ENCODE measurements around the gene DYSF.

Gene DYSF

GRCh38 chr2:71671203-71671854 is 218.0 kb downstream of the DYSF start:
- no peaks in the 10 kb centered on the region for H3K27me3 ChIP-seq
- H3K36me3 ChIP-seq, result peaks cover 0 to 79% (median 13%) of the 10 kb centered on the region in 11 experiments; a peak in 14 of 22 replicates
- H3K4me1 ChIP-seq, result peaks cover 0 to 17% (median 7%) of the 10 kb centered on the region in 10 experiments; a peak in 8 of 20 replicates
- H4K20me1 ChIP-seq, result peaks cover 0 to 6% (median 0%) of the 10 kb centered on the region in 11 experiments; a peak in 3 of 22 replicates
- H3K9ac ChIP-seq, result peak overlapping the region in 1 of 11 experiments; percentile 29; a peak in 2 of 22 replicates
- TF ChIP-seq Cebpa-rat (IDR thresholded peaks at IDR 0.05), result no peak
- H3K9me3 ChIP-seq (replicated peaks in 1 of 11), result no peaks in the 10 kb centered on the region
- H3K4me2 ChIP-seq, result peak overlapping the region in 6 of 11 experiments; percentile 3 to 50 (median 46); a peak in 9 of 22 replicates
- no peak overlapping the region for H3K4me3 ChIP-seq
- H3K27ac ChIP-seq, result 0 out of 22 replicates have a peak overlapping the region, but pooled peaks of 1 of the 11 experiments have one; percentile 13

DNA sequence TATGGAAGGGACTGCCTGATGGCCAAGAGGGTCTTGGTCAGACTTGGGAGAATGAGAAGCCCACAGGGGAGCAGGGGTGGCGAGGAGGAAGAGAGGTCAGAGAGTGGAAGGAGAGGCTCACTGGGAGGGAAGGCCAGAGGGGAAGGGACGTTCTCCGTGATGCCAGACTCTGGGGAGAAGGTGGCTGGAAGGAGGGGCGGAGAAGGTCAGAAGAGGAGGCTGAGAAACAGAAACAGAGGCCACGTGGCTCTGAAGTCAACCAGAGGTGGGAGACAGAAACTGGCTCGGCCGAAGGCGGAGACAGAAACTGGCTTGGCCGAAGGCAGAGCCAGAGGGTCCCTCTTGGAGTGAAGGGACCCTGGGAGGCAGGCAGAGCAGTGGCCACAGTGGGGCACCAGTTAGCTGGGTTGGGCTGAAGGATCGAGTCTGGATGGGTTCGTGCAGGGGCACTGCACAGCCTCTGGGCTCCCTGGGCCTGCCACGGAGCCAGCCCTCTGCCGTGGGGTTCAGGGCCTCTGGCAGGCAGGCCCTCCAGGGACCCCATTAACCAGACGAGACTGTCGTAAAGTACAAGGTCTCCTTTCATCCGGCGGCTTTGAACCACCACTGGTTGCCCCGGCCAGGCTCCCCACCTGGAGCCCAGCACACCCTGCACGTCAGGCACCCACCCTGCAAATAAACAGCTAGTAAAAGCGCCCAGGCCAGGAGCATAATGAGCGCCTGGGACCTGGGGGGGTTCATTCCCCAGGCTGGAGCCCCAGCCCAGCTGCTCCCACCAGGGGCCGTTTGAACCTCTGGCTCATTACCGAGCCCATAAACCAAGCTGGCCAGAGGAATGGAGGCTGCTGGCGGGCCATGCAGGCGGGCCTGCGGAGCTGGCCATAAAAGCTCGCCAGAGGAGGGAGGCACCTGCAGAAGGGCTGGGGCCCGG is 218.8 kb downstream of the DYSF start:
- peaks cover 0 to 6% (median 0%) of the 10 kb centered on the region in 11 experiments; a peak in 3 of 22 replicates for H4K20me1 ChIP-seq
- peaks cover 0 to 17% (median 7%) of the 10 kb centered on the region in 10 experiments; a peak in 8 of 20 replicates for H3K4me1 ChIP-seq
- H3K4me3 ChIP-seq, result no peak overlapping the region
- H3K4me2 ChIP-seq, result peak overlapping the region in 6 of 11 experiments; percentile 3 to 50 (median 46); a peak in 8 of 22 replicates
- H3K27ac ChIP-seq, result 0 out of 22 replicates have a peak overlapping the region, but pooled peaks of 1 of the 11 experiments have one; percentile 13
- H3K36me3 ChIP-seq, result peaks cover 0 to 71% (median 13%) of the 10 kb centered on the region in 11 experiments; a peak in 14 of 22 replicates
- no peak for TF ChIP-seq Cebpa-rat (IDR thresholded peaks at IDR 0.05)
- no peaks in the 10 kb centered on the region for H3K9me3 ChIP-seq (replicated peaks in 1 of 11)
- H3K27me3 ChIP-seq, result no peaks in the 10 kb centered on the region
- H3K9ac ChIP-seq, result peak overlapping the region in 2 of 11 experiments; percentile 23 to 29; a peak in 1 of 22 replicates

DNA sequence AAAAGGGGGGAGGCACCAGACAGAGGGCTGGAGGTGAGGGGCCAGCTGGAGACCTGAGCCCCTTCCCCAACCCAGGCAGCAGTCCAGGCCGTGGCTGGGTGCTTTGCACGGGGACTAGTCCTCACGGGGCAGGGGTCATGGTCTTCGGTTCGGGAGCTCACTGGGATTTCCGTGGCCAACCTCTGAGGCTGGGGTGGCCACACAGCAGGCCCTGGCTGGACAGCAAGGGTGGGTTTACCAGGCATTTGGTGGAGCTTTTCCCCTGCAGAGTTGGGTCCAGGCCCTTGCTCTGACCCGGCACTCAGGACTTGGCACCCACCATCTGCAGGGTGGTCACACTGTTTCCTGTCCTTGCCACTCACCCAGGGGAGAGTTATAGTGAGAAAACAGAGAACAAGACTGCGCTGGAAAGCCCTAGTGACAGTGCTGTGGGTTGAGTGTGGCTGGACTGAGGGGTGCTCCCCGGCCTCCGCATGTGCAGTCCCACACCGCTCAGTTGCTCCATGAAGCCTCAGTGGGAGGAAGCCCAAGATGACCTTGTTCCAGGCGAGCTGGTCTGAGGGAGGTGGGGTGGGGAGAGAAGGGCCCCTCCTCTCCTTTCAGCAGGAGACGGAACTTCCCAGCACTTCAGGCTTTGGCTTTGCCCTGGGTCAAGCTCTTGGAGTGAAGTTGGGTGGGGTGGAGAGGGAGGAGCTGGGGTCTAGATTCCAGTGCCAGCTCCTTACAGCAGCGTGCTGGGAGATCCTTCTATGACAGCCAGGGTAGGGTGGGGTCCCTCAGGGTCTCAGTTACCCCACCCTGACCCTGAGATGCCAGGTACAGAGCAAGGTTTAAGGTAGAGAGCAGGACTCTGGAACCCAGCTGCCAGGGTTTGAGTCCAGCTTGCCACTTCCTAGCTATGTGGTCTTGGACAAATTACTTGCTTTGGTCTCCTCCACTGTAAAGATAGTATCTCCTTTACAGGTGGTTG is 219.8 kb downstream of the DYSF start:
- Histone ChIP-seq H3K4me1 (peaks cover 0 to 17% (median 7%) of the 10 kb centered on the region in 10 experiments; a peak in 8 of 20 replicates), H4K20me1 (peaks cover 0 to 3% (median 0%) of the 10 kb centered on the region in 11 experiments; a peak in 3 of 22 replicates), H3K36me3 (peaks cover 0 to 61% (median 13%) of the 10 kb centered on the region in 11 experiments; a peak in 14 of 22 replicates), H3K4me3 (no peak overlapping the region), H3K27me3 (no peaks in the 10 kb centered on the region), H3K27ac (no peak overlapping the region), H3K9ac (no peak overlapping the region), H3K9me3 (replicated peaks in 1 of 11) (no peaks in the 10 kb centered on the region), H3K4me2 (no peak overlapping the region)
- no peak for TF ChIP-seq Cebpa-rat (IDR thresholded peaks at IDR 0.05)

DNA sequence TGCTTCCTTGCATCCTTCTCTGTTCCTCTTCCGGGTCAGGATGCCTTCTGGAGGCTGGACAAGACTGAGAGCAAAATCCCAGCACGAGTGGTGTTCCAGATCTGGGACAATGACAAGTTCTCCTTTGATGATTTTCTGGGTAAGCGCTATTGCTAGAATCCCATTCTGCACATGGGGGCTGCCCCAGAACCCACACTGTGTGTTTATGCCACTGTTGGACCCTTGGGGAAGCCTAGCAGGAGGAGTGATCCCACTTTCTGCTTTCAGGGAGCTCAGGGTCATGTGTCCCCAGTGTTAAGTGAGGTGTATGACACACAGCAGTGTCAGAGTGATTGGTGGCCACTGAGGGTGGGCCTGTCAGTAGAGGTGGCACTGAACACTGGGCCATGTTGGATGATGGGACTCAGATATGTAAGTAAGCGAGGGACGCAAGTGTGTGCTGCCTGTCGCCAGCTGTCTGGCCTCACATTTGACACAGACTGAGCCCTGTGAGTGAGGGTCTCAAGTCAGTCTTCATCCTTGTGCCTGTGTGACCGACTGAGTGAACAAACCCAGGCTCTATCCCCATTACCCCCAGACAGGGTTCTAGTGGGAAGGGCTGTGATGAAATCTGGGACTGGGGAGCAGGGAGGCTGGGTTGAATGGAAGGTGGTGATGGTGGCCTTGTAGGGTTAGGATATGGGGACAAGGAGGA is 220.9 kb downstream of the DYSF start:
- Histone ChIP-seq H3K4me3 (no peak overlapping the region), H3K9ac (no peak overlapping the region), H3K27ac (no peak overlapping the region), H3K9me3 (replicated peaks in 1 of 11) (no peaks in the 10 kb centered on the region), H3K4me1 (peaks cover 0 to 17% (median 7%) of the 10 kb centered on the region in 10 experiments; a peak in 8 of 20 replicates), H3K4me2 (no peak overlapping the region), H3K27me3 (no peaks in the 10 kb centered on the region), H3K36me3 (peaks cover 0 to 60% (median 12%) of the 10 kb centered on the region in 11 experiments; a peak in 14 of 22 replicates), H4K20me1 (peaks cover 0 to 3% (median 0%) of the 10 kb centered on the region in 11 experiments; a peak in 3 of 22 replicates)
- TF ChIP-seq Cebpa-rat (IDR thresholded peaks at IDR 0.05), result no peak

GRCh38 chr2:71675296-71675695 is 221.9 kb downstream of the DYSF start:
- no peak overlapping the region for H3K9ac ChIP-seq
- no peaks in the 10 kb centered on the region for H3K9me3 ChIP-seq (replicated peaks in 1 of 11)
- no peaks in the 10 kb centered on the region for H3K27me3 ChIP-seq
- no peak overlapping the region for H3K4me3 ChIP-seq
- H3K4me1 ChIP-seq, result peaks cover 0 to 17% (median 7%) of the 10 kb centered on the region in 10 experiments; a peak in 8 of 20 replicates
- peaks cover 0 to 3% (median 0%) of the 10 kb centered on the region in 11 experiments; a peak in 3 of 22 replicates for H4K20me1 ChIP-seq
- H3K4me2 ChIP-seq, result no peak overlapping the region
- no peak for TF ChIP-seq Cebpa-rat (IDR thresholded peaks at IDR 0.05)
- H3K27ac ChIP-seq, result no peak overlapping the region
- H3K36me3 ChIP-seq, result peaks cover 0 to 60% (median 5%) of the 10 kb centered on the region in 11 experiments; a peak in 10 of 22 replicates

DNA sequence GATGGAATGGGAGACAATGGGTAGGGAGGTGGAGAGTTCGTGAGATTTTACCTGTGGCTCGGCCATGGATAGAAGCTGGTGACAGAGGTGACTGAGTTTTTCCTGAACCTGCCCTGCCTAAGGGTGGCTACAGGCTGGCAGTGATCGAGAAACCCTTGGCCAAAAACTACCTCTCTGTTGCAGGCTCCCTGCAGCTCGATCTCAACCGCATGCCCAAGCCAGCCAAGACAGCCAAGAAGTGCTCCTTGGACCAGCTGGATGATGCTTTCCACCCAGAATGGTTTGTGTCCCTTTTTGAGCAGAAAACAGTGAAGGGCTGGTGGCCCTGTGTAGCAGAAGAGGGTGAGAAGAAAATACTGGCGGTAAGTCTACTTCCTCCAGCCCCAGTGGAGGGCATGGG is 225.5 kb downstream of the DYSF start:
- H3K4me2 ChIP-seq, result no peak overlapping the region
- H3K4me3 ChIP-seq, result no peak overlapping the region
- no peak overlapping the region for H3K27ac ChIP-seq
- TF ChIP-seq Cebpa-rat (IDR thresholded peaks at IDR 0.05), result no peak
- no peaks in the 10 kb centered on the region for H3K9me3 ChIP-seq (replicated peaks in 1 of 11)
- peaks cover 0 to 70% (median 8%) of the 10 kb centered on the region in 11 experiments; a peak in 12 of 22 replicates for H3K36me3 ChIP-seq
- H4K20me1 ChIP-seq, result no peaks in the 10 kb centered on the region; a peak in 2 of 22 replicates
- H3K4me1 ChIP-seq, result no peaks in the 10 kb centered on the region
- no peak overlapping the region for H3K9ac ChIP-seq
- no peaks in the 10 kb centered on the region for H3K27me3 ChIP-seq

DNA sequence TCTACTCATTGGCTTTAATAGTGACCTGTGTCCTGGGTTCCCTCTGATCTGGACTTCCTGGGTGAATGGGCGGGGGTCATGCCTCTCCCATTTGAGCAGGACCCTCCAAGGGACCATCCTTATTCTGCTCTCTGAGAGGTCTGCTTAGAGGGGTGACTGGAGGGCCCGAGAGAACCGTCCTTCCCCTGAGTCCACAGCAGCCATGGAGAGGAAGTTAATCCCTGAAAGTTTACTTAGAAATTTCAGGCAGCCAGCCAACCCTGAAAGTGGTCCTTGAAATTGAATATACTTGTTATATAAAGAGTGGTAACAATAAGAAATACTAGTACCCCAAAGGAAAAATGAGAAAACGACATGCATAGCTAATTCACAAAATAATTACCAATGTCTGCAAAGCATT is 226.1 kb downstream of the DYSF start:
- H4K20me1 ChIP-seq, result no peaks in the 10 kb centered on the region; a peak in 2 of 22 replicates
- H3K4me3 ChIP-seq, result no peak overlapping the region
- H3K4me2 ChIP-seq, result no peak overlapping the region
- no peak for TF ChIP-seq Cebpa-rat (IDR thresholded peaks at IDR 0.05)
- no peaks in the 10 kb centered on the region for H3K9me3 ChIP-seq (replicated peaks in 1 of 11)
- peaks cover 0 to 70% (median 8%) of the 10 kb centered on the region in 11 experiments; a peak in 12 of 22 replicates for H3K36me3 ChIP-seq
- H3K4me1 ChIP-seq, result peaks cover 0 to 5% (median 4%) of the 10 kb centered on the region in 10 experiments; a peak in 12 of 20 replicates
- no peak overlapping the region for H3K9ac ChIP-seq
- no peak overlapping the region for H3K27ac ChIP-seq
- no peaks in the 10 kb centered on the region for H3K27me3 ChIP-seq

Data from BLaER1 treated with 17β-estradiol and CSF1 and Interleukin-3, amounts not matched to agents 10 nM and 100 nM (cell line).